ENCODE data around the gene DOCK8.

The DOCK8 gene

DNA sequence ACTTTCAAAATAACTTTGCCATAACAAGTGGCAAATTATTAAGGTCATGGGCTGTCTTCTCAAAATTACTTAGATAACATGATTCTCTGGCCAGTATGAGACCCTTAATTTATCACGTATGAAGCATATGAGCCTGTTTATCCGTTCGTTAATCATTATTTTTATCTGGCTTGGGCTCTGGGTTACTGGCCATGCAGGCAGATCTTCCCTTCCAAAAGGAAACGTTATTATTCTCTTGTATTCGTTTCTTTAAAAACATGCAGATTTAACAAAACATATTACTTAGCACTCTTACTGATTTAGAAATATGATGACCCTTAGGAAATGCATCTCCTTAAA, 148.6 kb downstream of the DOCK8 start:
- H3K4me3 ChIP-seq (ENCODE audit: low read length) = no peak overlapping the region
- no peaks in the 10 kb centered on the region for H3K9me3 ChIP-seq (replicated peaks; ENCODE audit: insufficient read depth, low read length)
- H3K27me3 ChIP-seq (replicated peaks; ENCODE audit: insufficient read depth, low read length) = no peaks in the 10 kb centered on the region
- DNase-seq = no peak
- no peak overlapping the region for H2AFZ ChIP-seq (ENCODE audit: low read length)
- no peaks in the 10 kb centered on the region for H3K79me2 ChIP-seq (ENCODE audit: low read length)
- no peaks in the 10 kb centered on the region for H3K9me2 ChIP-seq (replicated peaks; ENCODE audit: insufficient read depth, low read length)
- H3K4me1 ChIP-seq (ENCODE audit: low read length) = no peaks in the 10 kb centered on the region
- H4K20me1 ChIP-seq (ENCODE audit: insufficient read depth, low read length) = no peaks in the 10 kb centered on the region
- no peaks in the 10 kb centered on the region; the same call in 1 of the 2 replicates for H3K36me3 ChIP-seq (replicated peaks; ENCODE audit: insufficient read depth, low read length)
- TF ChIP-seq EZH2phosphoT487 (IDR thresholded peaks at IDR 0.05; ENCODE audit: low read length) (no peak), EZH2 (optimal IDR thresholded peaks at IDR 0.05; ENCODE audit: low read depth, low read length) (no peak)
- TF ChIP-seq, protein P1, sequence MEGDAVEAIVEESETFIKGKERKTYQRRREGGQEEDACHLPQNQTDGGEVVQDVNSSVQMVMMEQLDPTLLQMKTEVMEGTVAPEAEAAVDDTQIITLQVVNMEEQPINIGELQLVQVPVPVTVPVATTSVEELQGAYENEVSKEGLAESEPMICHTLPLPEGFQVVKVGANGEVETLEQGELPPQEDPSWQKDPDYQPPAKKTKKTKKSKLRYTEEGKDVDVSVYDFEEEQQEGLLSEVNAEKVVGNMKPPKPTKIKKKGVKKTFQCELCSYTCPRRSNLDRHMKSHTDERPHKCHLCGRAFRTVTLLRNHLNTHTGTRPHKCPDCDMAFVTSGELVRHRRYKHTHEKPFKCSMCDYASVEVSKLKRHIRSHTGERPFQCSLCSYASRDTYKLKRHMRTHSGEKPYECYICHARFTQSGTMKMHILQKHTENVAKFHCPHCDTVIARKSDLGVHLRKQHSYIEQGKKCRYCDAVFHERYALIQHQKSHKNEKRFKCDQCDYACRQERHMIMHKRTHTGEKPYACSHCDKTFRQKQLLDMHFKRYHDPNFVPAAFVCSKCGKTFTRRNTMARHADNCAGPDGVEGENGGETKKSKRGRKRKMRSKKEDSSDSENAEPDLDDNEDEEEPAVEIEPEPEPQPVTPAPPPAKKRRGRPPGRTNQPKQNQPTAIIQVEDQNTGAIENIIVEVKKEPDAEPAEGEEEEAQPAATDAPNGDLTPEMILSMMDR (IDR thresholded peaks at IDR 0.05; ENCODE audit: low read length) = no peak
- no peak overlapping the region for H3K9ac ChIP-seq (ENCODE audit: low read length)
- no peak overlapping the region for H3K27ac ChIP-seq (ENCODE audit: low read length)
- H3K4me2 ChIP-seq (ENCODE audit: low read depth, low read length) = no peak overlapping the region
- no peaks in the 10 kb centered on the region for H3F3A ChIP-seq (ENCODE audit: insufficient read depth, low read length)

DNA sequence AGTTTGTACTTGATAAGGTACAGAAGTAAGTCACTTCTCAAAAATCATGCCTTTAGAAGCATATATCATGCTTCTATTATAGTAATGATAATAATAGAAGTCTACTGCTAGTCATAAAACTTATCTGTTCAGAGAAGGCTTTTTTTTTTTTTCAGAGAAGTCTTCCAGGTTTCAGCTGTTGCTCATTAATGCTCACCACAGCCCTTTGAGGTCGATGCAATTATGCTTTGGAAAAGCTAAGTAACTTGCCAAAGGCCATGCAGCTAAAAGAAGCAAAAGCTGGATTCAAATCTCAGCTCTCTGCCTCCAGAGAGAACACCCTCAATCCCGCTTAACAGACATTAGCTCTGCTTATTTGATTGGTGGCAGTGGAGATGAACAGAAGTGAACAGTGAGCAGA, 150.8 kb downstream of the DOCK8 start:
- Histone ChIP-seq H4K20me1 (ENCODE audit: insufficient read depth, low read length) (no peaks in the 10 kb centered on the region), H3K27ac (ENCODE audit: low read length) (no peak overlapping the region), H3K79me2 (ENCODE audit: low read length) (no peaks in the 10 kb centered on the region), H3K9me3 (replicated peaks; ENCODE audit: insufficient read depth, low read length) (no peaks in the 10 kb centered on the region), H3K36me3 (replicated peaks; ENCODE audit: insufficient read depth, low read length) (no peaks in the 10 kb centered on the region), H3K9ac (ENCODE audit: low read length) (no peak overlapping the region), H3K4me1 (ENCODE audit: low read length) (no peaks in the 10 kb centered on the region), H2AFZ (ENCODE audit: low read length) (no peak overlapping the region), H3K9me2 (replicated peaks; ENCODE audit: insufficient read depth, low read length) (no peaks in the 10 kb centered on the region), H3K27me3 (replicated peaks; ENCODE audit: insufficient read depth, low read length) (no peaks in the 10 kb centered on the region), H3K4me3 (ENCODE audit: low read length) (no peak overlapping the region), H3F3A (ENCODE audit: insufficient read depth, low read length) (no peaks in the 10 kb centered on the region), H3K4me2 (ENCODE audit: low read depth, low read length) (no peak overlapping the region)
- TF ChIP-seq EZH2phosphoT487 (IDR thresholded peaks at IDR 0.05; ENCODE audit: low read length) = no peak
- TF ChIP-seq EZH2 (optimal IDR thresholded peaks at IDR 0.05; ENCODE audit: low read depth, low read length) = no peak
- TF ChIP-seq, protein P1 (IDR thresholded peaks at IDR 0.05; ENCODE audit: low read length) = no peak
- no peak for DNase-seq

DNA sequence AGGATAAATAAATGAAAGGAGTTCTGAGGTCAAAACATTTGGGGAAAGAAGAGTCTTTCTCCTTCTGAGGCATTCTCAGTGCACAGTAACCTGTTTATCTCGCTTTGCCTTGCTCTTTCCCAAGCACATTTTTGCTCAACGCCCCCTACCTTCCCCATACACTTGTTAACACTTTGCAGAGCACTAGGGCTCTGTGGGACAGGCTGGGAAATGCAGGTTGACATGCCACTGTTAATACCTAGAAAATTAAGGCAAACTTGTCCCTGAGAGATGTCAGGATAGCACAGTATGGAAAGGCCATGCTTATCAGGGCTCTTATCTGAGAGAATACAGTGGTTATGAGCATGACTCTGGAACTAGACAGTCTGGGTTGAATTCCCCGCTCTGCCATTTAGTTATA, 152.0 kb downstream of the DOCK8 start:
- no peak overlapping the region for H2AFZ ChIP-seq (ENCODE audit: low read length)
- TF ChIP-seq, protein P1 (IDR thresholded peaks at IDR 0.05; ENCODE audit: low read length) = no peak
- TF ChIP-seq EZH2 (optimal IDR thresholded peaks at IDR 0.05; ENCODE audit: low read depth, low read length) (no peak), EZH2phosphoT487 (IDR thresholded peaks at IDR 0.05; ENCODE audit: low read length) (no peak)

More for the DNA sequence above, 152.0 kb downstream of the DOCK8 start:
- Histone ChIP-seq H3F3A (ENCODE audit: insufficient read depth, low read length) (no peaks in the 10 kb centered on the region), H3K4me3 (ENCODE audit: low read length) (no peak overlapping the region), H3K9me3 (replicated peaks; ENCODE audit: insufficient read depth, low read length) (no peaks in the 10 kb centered on the region), H3K9ac (ENCODE audit: low read length) (no peak overlapping the region), H3K79me2 (ENCODE audit: low read length) (no peaks in the 10 kb centered on the region), H3K4me1 (ENCODE audit: low read length) (no peaks in the 10 kb centered on the region), H3K27me3 (replicated peaks; ENCODE audit: insufficient read depth, low read length) (no peaks in the 10 kb centered on the region), H4K20me1 (ENCODE audit: insufficient read depth, low read length) (no peaks in the 10 kb centered on the region), H3K36me3 (replicated peaks; ENCODE audit: insufficient read depth, low read length) (no peaks in the 10 kb centered on the region), H3K27ac (ENCODE audit: low read length) (no peak overlapping the region), H3K4me2 (ENCODE audit: low read depth, low read length) (no peak overlapping the region), H3K9me2 (replicated peaks; ENCODE audit: insufficient read depth, low read length) (no peaks in the 10 kb centered on the region)
- DNase-seq = no peak
